ENCODE results near the gene TARBP1.
"Not testable (repeated sequence)": the region's sequence is repeated elsewhere in the genome, so short reads cannot be mapped to it uniquely, and the experiment has no call there.

TARBP1 gene

GRCh38 chr1:234402939-234403338, 76.0 kb downstream of the TARBP1 start:
- H3K9ac ChIP-seq (ENCODE audit: low read depth, low read length), result no peak overlapping the region
- no peak overlapping the region for H3K4me3 ChIP-seq (ENCODE audit: low read depth in 1 of 2, low read length in 2 of 2)
- H3K9me3 ChIP-seq (ENCODE audit: insufficient read depth, low read length, severe bottlenecking), result no peaks in the 10 kb centered on the region
- DNase-seq (no peak), ATAC-seq (ENCODE audit: insufficient read depth, low read depth) (no peak)
- H3K36me3 ChIP-seq (ENCODE audit: insufficient read depth, low read length), result peaks cover 61% of the 10 kb centered on the region
- no peak overlapping the region for H3K4me2 ChIP-seq (ENCODE audit: insufficient read depth, low read length)
- H2AFZ ChIP-seq (ENCODE audit: low read depth, low read length), result no peak overlapping the region
- H3K27ac ChIP-seq (ENCODE audit: low read length), result no peak overlapping the region
- H3K27me3 ChIP-seq (ENCODE audit: insufficient read depth, low read length, poor library complexity), result no peaks in the 10 kb centered on the region
- H4K20me1 ChIP-seq (ENCODE audit: insufficient read depth, low read length), result no peaks in the 10 kb centered on the region
- no peak for TF ChIP-seq EZH2 (IDR thresholded peaks at IDR 0.05; ENCODE audit: borderline replicate concordance, low read depth, low read length, severe bottlenecking)
- TF ChIP-seq, protein P1, sequence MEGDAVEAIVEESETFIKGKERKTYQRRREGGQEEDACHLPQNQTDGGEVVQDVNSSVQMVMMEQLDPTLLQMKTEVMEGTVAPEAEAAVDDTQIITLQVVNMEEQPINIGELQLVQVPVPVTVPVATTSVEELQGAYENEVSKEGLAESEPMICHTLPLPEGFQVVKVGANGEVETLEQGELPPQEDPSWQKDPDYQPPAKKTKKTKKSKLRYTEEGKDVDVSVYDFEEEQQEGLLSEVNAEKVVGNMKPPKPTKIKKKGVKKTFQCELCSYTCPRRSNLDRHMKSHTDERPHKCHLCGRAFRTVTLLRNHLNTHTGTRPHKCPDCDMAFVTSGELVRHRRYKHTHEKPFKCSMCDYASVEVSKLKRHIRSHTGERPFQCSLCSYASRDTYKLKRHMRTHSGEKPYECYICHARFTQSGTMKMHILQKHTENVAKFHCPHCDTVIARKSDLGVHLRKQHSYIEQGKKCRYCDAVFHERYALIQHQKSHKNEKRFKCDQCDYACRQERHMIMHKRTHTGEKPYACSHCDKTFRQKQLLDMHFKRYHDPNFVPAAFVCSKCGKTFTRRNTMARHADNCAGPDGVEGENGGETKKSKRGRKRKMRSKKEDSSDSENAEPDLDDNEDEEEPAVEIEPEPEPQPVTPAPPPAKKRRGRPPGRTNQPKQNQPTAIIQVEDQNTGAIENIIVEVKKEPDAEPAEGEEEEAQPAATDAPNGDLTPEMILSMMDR (IDR thresholded peaks at IDR 0.05; ENCODE audit: borderline replicate concordance, extremely low read depth, low read length, poor library complexity, severe bottlenecking), result no peak
- H3K79me2 ChIP-seq (ENCODE audit: insufficient read depth, low read length), result no peaks in the 10 kb centered on the region
- peaks cover 19% of the 10 kb centered on the region for H3K4me1 ChIP-seq (ENCODE audit: insufficient read depth, low read length)

- Histone ChIP-seq H3K4me1 (ENCODE audit: insufficient read depth, low read length) (peaks cover 19% of the 10 kb centered on the region), H3K36me3 (ENCODE audit: insufficient read depth, low read length) (peaks cover 57% of the 10 kb centered on the region), H3K79me2 (ENCODE audit: insufficient read depth, low read length) (no peaks in the 10 kb centered on the region), H3K27ac (ENCODE audit: low read length) (peak overlapping the region; percentile 66), H3K4me3 (ENCODE audit: low read depth in 1 of 2, low read length in 2 of 2) (no peak overlapping the region), H3K9ac (ENCODE audit: low read depth, low read length) (no peak overlapping the region), H2AFZ (ENCODE audit: low read depth, low read length) (no peak overlapping the region), H3K4me2 (ENCODE audit: insufficient read depth, low read length) (peak overlapping the region; percentile 29; the same call in 1 of the 2 replicates), H3K9me3 (ENCODE audit: insufficient read depth, low read length, severe bottlenecking) (no peaks in the 10 kb centered on the region), H3K27me3 (ENCODE audit: insufficient read depth, low read length, poor library complexity) (no peaks in the 10 kb centered on the region), H4K20me1 (ENCODE audit: insufficient read depth, low read length) (no peaks in the 10 kb centered on the region)
- peak; percentile 41; the same call in 2 of the 3 replicates for ATAC-seq (ENCODE audit: insufficient read depth, low read depth)
- DNase-seq, result no peak
- TF ChIP-seq, protein P1 (IDR thresholded peaks at IDR 0.05; ENCODE audit: borderline replicate concordance, extremely low read depth, low read length, poor library complexity, severe bottlenecking), result no peak
- no peak for TF ChIP-seq EZH2 (IDR thresholded peaks at IDR 0.05; ENCODE audit: borderline replicate concordance, low read depth, low read length, severe bottlenecking)
Observed at GRCh38 chr1:234401658-234402057, 77.3 kb downstream of the TARBP1 start.

DNA sequence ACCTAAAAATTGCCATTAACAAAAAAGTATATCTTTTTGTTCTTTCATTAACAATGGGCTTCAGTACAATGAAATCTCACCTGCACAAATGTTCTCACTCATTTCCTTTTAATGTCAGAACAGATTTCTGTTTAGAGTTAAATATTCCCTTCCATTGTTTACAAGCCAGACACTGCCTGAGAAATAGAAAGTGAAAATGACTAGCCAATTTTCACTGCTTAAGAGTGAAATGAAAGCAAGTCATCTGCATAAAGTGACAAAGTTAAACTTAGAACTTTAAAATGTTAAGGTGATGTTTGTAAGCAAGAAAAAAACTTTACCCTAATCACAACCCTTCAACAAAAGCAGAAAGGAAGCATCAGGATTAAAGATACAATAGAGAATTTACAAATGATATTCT, 78.2 kb downstream of the TARBP1 start:
- H3K4me2 ChIP-seq (ENCODE audit: insufficient read depth, low read length), result peak overlapping the region; percentile 29
- TF ChIP-seq, protein P1 (IDR thresholded peaks at IDR 0.05; ENCODE audit: borderline replicate concordance, extremely low read depth, low read length, poor library complexity, severe bottlenecking), result no peak
- TF ChIP-seq EZH2 (IDR thresholded peaks at IDR 0.05; ENCODE audit: borderline replicate concordance, low read depth, low read length, severe bottlenecking), result no peak
- H3K79me2 ChIP-seq (ENCODE audit: insufficient read depth, low read length), result no peaks in the 10 kb centered on the region
- ATAC-seq (ENCODE audit: insufficient read depth, low read depth) (peak; percentile 90), DNase-seq (no peak)
- peaks cover 55% of the 10 kb centered on the region for H3K36me3 ChIP-seq (ENCODE audit: insufficient read depth, low read length)
- H2AFZ ChIP-seq (ENCODE audit: low read depth, low read length), result peak overlapping the region; percentile 31; the same call in 1 of the 2 replicates
- no peaks in the 10 kb centered on the region for H3K9me3 ChIP-seq (ENCODE audit: insufficient read depth, low read length, severe bottlenecking)
- H3K27ac ChIP-seq (ENCODE audit: low read length), result peak overlapping the region; percentile 66
- 0 out of 4 replicates have a peak overlapping the region, but pooled peaks of 1 of the 2 experiments have one; percentile 16 for H3K4me3 ChIP-seq (ENCODE audit: low read depth in 1 of 2, low read length in 2 of 2)
- H3K4me1 ChIP-seq (ENCODE audit: insufficient read depth, low read length), result peaks cover 19% of the 10 kb centered on the region
- H4K20me1 ChIP-seq (ENCODE audit: insufficient read depth, low read length), result no peaks in the 10 kb centered on the region
- H3K9ac ChIP-seq (ENCODE audit: low read depth, low read length), result peak overlapping the region; percentile 32
- H3K27me3 ChIP-seq (ENCODE audit: insufficient read depth, low read length, poor library complexity), result no peaks in the 10 kb centered on the region

DNA sequence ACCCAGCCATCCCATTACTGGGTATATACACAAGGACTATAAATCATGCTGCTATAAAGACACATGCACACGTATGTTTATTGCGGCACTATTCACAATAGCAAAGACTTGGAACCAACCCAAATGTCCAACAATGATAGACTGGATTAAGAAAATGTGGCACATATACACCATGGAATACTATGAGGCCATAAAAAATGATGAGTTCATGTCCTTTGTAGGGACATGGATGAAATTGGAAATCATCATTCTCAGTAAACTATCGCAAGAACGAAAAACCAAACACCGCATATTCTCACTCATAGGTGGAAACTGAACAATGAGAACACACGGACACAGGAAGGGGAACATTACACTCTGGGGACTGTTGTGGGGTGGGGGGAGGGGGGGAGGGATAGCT, 79.5 kb downstream of the TARBP1 start:
- not testable (repeated sequence) for ATAC-seq (ENCODE audit: insufficient read depth, low read depth); H3K27ac ChIP-seq (ENCODE audit: low read length); H3K9ac ChIP-seq (ENCODE audit: low read depth, low read length); H3K27me3 ChIP-seq (ENCODE audit: insufficient read depth, low read length, poor library complexity); H3K4me2 ChIP-seq (ENCODE audit: insufficient read depth, low read length); H4K20me1 ChIP-seq (ENCODE audit: insufficient read depth, low read length); H2AFZ ChIP-seq (ENCODE audit: low read depth, low read length); H3K4me3 ChIP-seq (ENCODE audit: low read depth in 1 of 2, low read length in 2 of 2); H3K79me2 ChIP-seq (ENCODE audit: insufficient read depth, low read length); H3K9me3 ChIP-seq (ENCODE audit: insufficient read depth, low read length, severe bottlenecking); DNase-seq
- Histone ChIP-seq H3K36me3 (ENCODE audit: insufficient read depth, low read length) (peaks cover 51% of the 10 kb centered on the region; the same call in 1 of the 2 replicates), H3K4me1 (ENCODE audit: insufficient read depth, low read length) (peaks cover 19% of the 10 kb centered on the region)
